Measurements from ENCODE around the gene EFHC1.

The EFHC1 gene

DNA sequence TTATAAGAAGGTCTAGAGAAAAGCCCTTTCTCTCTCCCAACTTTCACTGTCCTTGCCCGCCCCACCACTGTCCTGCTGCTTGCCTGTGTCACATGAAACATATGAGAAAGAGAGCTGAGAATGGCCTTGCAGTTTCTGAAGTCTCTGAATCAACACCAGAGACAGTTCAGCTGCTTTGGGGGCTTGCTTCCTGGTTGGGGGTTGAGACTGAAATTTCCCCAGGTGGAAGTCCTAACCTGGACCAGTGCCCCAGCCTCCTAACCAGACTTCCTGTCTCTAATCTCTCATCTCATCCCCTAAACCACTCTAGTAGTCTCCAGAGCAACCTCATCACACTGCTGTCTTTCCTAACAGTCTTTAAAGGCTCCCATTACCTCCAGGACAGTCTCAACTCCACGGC, 146.1 kb downstream of the EFHC1 start:
- H3K27ac ChIP-seq (ENCODE audit: low read length): no peak overlapping the region
- H3K27me3 ChIP-seq (ENCODE audit: control insufficient read depth, insufficient read depth, low read length): no peaks in the 10 kb centered on the region
- no peaks in the 10 kb centered on the region for H3K9me3 ChIP-seq (ENCODE audit: control insufficient read depth, insufficient read depth, low read length)
- peaks cover 5% of the 10 kb centered on the region; the same call in 1 of the 2 replicates for H3K4me1 ChIP-seq (ENCODE audit: control insufficient read depth, insufficient read depth, low read length)
- H3K36me3 ChIP-seq (ENCODE audit: control insufficient read depth, insufficient read depth, low read length): no peaks in the 10 kb centered on the region
- WGBS (ENCODE audit: insufficient coverage, insufficient read length): no CpG with 5 or more reads among the region's 2 CpGs
- no peak for DNase-seq (ENCODE audit: low read depth, low spot score)
- H3K4me3 ChIP-seq (ENCODE audit: low read length): no peak overlapping the region

DNA sequence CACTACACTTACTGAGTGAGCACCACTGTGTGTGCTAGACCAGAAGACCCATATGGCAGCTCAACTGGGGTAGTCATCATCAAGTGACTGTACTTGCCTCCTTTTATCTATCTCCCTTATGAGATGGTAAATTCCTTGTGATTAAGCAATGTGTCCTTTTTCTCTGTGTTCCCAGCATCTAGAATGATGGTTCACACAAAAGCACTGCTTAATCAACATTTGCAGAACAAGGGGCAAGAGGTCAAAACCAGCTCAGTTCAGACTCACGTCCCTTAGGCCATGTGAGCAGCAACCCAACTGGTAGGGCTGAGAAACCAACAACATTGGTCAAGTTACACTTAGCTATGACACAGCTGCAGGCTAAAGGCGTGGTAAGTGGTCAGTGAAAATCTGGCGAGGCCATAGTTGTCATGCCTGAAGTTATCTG, 146.7 kb downstream of the EFHC1 start:
- Histone ChIP-seq H3K27ac (ENCODE audit: low read length) (no peak overlapping the region), H3K36me3 (ENCODE audit: control insufficient read depth, insufficient read depth, low read length) (no peaks in the 10 kb centered on the region)
- WGBS (ENCODE audit: insufficient coverage, insufficient read length): no CpG with 5 or more reads among the region's 3 CpGs

DNA sequence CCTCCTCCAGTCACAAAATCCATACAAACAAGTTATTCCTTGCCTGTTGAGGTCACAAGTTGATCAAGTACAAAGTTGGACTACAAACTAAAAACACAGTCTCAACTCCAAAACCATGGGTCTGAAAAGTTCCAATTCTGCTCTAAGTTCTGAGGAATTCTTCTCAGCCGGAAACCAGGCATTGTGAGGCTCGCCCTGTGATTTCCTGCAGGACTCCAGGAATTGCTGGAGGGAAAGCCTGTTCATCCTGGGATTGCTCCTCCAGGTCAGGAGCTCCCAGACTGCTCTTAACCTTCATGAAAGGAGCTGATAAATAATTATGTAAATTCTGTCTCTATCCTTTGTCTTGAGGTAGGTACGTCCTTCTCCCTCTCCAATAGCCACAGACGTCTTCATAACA, 148.2 kb downstream of the EFHC1 start:
- H3K27ac ChIP-seq (ENCODE audit: low read length): no peak overlapping the region
- no CpG with 5 or more reads among the region's 4 CpGs for WGBS (ENCODE audit: insufficient coverage, insufficient read length)

More for the DNA sequence above, 146.7 kb downstream of the EFHC1 start:
- no peak overlapping the region; the same call in 1 of the 2 replicates for H3K4me3 ChIP-seq (ENCODE audit: low read length)
- DNase-seq (ENCODE audit: low read depth, low spot score): no peak
- peaks cover 5% of the 10 kb centered on the region; the same call in 1 of the 2 replicates for H3K4me1 ChIP-seq (ENCODE audit: control insufficient read depth, insufficient read depth, low read length)
- no peaks in the 10 kb centered on the region for H3K27me3 ChIP-seq (ENCODE audit: control insufficient read depth, insufficient read depth, low read length)
- H3K9me3 ChIP-seq (ENCODE audit: control insufficient read depth, insufficient read depth, low read length): no peaks in the 10 kb centered on the region

DNA sequence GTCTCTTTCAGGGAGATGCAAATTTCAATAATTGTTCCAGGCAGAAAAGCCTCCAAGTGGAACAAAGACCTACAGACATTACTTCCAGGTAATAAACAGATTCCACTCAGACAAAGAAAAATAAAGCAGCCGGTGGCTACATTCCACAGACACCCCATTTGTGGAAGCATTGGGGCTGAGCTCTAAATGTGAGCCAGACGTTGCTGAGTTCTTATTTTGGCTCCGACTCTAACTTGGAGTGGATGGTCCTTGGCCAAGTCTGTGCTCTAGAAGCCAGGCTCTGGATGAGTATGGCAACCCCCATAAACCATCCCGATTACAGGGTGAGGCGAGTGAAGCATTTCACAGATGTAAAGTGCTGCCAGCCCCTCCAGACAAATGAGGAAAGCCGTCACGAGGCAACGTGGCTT, 150.2 kb downstream of the EFHC1 start:
- no peak for DNase-seq (ENCODE audit: low read depth, low spot score)
- Histone ChIP-seq H3K27me3 (ENCODE audit: control insufficient read depth, insufficient read depth, low read length) (no peaks in the 10 kb centered on the region), H3K9me3 (ENCODE audit: control insufficient read depth, insufficient read depth, low read length) (no peaks in the 10 kb centered on the region), H3K4me3 (ENCODE audit: low read length) (no peak overlapping the region), H3K4me1 (ENCODE audit: control insufficient read depth, insufficient read depth, low read length) (peaks cover 5% of the 10 kb centered on the region; the same call in 1 of the 2 replicates), H3K27ac (ENCODE audit: low read length) (no peak overlapping the region), H3K36me3 (ENCODE audit: control insufficient read depth, insufficient read depth, low read length) (no peaks in the 10 kb centered on the region)
- WGBS (ENCODE audit: insufficient coverage, insufficient read length): no CpG with 5 or more reads among the region's 8 CpGs

More for the DNA sequence above, 148.2 kb downstream of the EFHC1 start:
- DNase-seq (ENCODE audit: low read depth, low spot score): no peak
- no peaks in the 10 kb centered on the region for H3K36me3 ChIP-seq (ENCODE audit: control insufficient read depth, insufficient read depth, low read length)
- H3K4me3 ChIP-seq (ENCODE audit: low read length): no peak overlapping the region
- no peaks in the 10 kb centered on the region for H3K27me3 ChIP-seq (ENCODE audit: control insufficient read depth, insufficient read depth, low read length)
- H3K4me1 ChIP-seq (ENCODE audit: control insufficient read depth, insufficient read depth, low read length): peaks cover 7% of the 10 kb centered on the region; the same call in 1 of the 2 replicates
- no peaks in the 10 kb centered on the region for H3K9me3 ChIP-seq (ENCODE audit: control insufficient read depth, insufficient read depth, low read length)

DNA sequence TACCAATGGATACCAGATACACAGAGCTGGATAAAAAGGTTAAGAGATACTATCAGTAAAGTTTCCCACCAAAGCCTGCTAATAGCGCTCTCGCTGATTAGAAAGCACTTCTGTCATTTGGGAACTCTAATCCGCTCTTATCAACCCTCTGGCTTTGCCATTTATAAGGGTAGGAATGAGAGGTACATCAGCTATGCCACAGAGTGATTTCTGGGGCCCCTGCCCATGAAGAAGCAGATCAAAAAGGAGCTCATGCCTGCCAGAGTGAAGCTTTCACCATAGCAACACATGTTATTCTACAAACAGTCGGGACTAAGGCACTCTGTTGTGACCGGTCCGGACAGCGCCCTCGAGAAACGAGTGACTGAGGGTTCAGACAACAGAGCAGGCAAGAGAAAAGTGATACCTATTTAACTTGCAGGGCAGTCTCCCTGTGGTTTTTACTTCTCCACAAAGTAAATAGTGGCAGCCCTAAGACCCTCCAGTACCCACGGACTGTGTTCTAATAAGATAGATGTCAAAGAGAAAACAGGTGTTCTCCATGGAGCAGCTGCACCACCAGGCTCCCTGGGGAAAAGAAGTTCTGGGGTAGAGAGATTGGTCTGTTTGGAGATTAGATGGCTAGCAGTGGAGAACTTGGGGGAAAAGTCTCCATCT, 151.1 kb downstream of the EFHC1 start:
- no peak overlapping the region for H3K4me3 ChIP-seq (ENCODE audit: low read length)
- no peaks in the 10 kb centered on the region for H3K27me3 ChIP-seq (ENCODE audit: control insufficient read depth, insufficient read depth, low read length)
- H3K4me1 ChIP-seq (ENCODE audit: control insufficient read depth, insufficient read depth, low read length): peaks cover 7% of the 10 kb centered on the region
- no peak for DNase-seq (ENCODE audit: low read depth, low spot score)
- no peak overlapping the region for H3K27ac ChIP-seq (ENCODE audit: low read length)
- no CpG with 5 or more reads among the region's 10 CpGs for WGBS (ENCODE audit: insufficient coverage, insufficient read length)
- H3K36me3 ChIP-seq (ENCODE audit: control insufficient read depth, insufficient read depth, low read length): no peaks in the 10 kb centered on the region
- no peaks in the 10 kb centered on the region for H3K9me3 ChIP-seq (ENCODE audit: control insufficient read depth, insufficient read depth, low read length)

DNA sequence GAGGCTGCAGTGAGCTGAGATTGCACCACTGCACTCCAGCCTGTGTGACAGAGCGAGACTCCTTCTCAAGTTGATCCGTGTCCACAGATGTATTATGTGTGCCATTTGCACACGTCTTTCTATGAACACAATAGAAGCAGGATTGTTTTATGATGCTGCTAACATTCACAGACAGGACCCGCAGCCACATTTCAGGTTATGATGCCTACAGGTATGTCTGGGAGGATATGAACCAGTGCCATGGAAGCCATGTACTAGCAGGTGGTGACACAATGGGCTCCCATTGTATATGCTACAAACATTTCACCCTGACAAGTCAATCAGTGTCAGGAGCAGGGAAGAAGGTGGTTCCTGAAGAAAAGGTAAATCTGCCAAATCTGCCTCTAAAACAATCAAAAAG, 152.4 kb downstream of the EFHC1 start:
- H3K4me3 ChIP-seq (ENCODE audit: low read length): no peak overlapping the region
- no CpG with 5 or more reads among the region's 4 CpGs for WGBS (ENCODE audit: insufficient coverage, insufficient read length)
- H3K9me3 ChIP-seq (ENCODE audit: control insufficient read depth, insufficient read depth, low read length): no peaks in the 10 kb centered on the region
- no peaks in the 10 kb centered on the region for H3K36me3 ChIP-seq (ENCODE audit: control insufficient read depth, insufficient read depth, low read length)
- H3K27me3 ChIP-seq (ENCODE audit: control insufficient read depth, insufficient read depth, low read length): no peaks in the 10 kb centered on the region
- peaks cover 6% of the 10 kb centered on the region for H3K4me1 ChIP-seq (ENCODE audit: control insufficient read depth, insufficient read depth, low read length)
- no peak for DNase-seq (ENCODE audit: low read depth, low spot score)
- no peak overlapping the region for H3K27ac ChIP-seq (ENCODE audit: low read length)

DNA sequence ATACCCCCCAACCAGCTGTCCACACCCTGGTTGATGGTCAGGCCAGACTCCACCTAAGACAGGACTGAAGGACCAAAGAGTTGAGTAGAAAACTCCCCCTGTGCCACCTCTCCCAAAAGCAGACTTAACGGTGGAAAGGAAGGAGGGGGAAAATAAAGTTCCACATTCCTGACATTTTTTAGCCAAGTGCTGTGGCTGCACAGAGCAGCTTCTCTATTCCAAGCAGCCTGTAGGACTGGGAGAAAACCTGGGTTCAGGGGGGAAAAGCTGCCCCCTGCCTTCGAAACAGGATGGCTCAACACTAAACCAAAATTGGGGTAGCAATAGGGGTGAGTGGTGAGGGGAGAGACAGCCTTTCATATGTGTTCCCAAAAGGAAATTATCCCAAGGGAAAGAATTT, 153.2 kb downstream of the EFHC1 start:
- peaks cover 6% of the 10 kb centered on the region for H3K4me1 ChIP-seq (ENCODE audit: control insufficient read depth, insufficient read depth, low read length)
- no peak overlapping the region for H3K4me3 ChIP-seq (ENCODE audit: low read length)
- H3K36me3 ChIP-seq (ENCODE audit: control insufficient read depth, insufficient read depth, low read length): no peaks in the 10 kb centered on the region
- no peaks in the 10 kb centered on the region for H3K27me3 ChIP-seq (ENCODE audit: control insufficient read depth, insufficient read depth, low read length)
- H3K9me3 ChIP-seq (ENCODE audit: control insufficient read depth, insufficient read depth, low read length): no peaks in the 10 kb centered on the region
- H3K27ac ChIP-seq (ENCODE audit: low read length): no peak overlapping the region
- DNase-seq (ENCODE audit: low read depth, low spot score): no peak
- WGBS (ENCODE audit: insufficient coverage, insufficient read length): no CpG with 5 or more reads among the region's 2 CpGs
